Activated T-helper 1 cell treated with Interleukin-2 at 50 U/mL for 16 hours (primary cell): Measurements from ENCODE around the gene POU5F2.

Experiments
- DNase-seq: peaks from one replicate; pipeline ENCODE4 v3.0.0-alpha.2; 2020; ENCODE audit warnings: low read depth

The POU5F2 gene, protein sequence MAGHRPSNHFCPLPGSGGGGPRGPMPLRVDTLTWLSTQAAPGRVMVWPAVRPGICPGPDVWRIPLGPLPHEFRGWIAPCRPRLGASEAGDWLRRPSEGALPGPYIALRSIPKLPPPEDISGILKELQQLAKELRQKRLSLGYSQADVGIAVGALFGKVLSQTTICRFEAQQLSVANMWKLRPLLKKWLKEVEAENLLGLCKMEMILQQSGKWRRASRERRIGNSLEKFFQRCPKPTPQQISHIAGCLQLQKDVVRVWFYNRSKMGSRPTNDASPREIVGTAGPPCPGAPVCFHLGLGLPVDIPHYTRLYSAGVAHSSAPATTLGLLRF

DNA sequence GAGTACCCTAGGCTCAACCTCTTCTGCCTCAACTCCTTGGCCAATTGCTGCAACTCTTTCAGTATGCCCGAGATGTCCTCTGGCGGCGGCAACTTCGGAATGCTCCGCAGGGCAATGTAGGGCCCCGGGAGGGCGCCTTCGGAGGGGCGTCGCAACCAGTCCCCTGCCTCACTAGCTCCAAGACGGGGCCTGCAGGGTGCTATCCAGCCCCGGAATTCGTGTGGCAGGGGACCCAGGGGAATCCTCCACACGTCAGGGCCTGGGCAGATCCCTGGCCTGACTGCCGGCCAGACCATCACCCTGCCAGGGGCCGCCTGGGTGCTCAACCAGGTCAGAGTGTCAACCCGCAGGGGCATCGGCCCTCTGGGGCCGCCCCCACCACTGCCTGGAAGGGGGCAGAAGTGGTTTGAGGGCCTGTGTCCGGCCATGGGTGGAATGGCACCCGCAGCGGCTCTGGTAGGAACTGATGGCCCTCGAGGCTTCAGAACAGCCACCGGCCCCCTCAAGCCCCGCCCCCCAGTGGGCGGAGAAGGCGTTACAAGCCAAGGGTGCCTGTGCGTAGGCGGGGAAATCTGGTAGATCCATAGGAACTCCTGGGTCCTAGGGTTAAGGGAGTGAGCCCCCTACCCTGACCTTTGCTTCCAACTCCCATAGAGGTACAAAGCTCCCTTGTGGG lies at the start of gene POU5F2:
POU5F2 (minus strand) TSS at position 465 of the 676 bp plus-strand sequence; CDS start at position 428, 37 bp downstream.
- DNase-seq, result no peak

- DNase-seq, result no peak
Observed at GRCh38 chr5:93790401-93790800, 49.0 kb upstream of the POU5F2 start.

- DNase-seq, result no peak
Observed at GRCh38 chr5:93789173-93790067, 48.0 kb upstream of the POU5F2 start.

DNA sequence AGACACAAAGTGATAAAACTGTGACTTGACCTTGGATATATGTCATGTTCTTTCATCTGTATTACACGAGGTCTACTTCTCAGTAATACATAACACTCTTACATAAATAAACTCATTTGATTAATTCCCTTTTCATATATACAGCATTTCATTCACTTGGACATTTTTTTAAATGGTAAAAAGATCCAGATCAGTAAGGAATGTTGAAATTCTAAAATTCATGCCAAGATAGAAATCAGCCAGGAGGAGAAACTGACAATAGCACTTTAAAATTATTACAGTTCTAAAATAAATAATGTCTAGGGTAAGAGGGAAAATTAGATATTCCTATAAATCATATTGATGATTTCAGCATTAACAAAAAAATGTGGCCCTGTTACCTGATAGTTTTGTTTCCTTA lies 46.2 kb upstream of the POU5F2 start:
- no peak for DNase-seq

- no peak for DNase-seq
Observed at GRCh38 chr5:93785475-93785874, 44.1 kb upstream of the POU5F2 start.

DNA sequence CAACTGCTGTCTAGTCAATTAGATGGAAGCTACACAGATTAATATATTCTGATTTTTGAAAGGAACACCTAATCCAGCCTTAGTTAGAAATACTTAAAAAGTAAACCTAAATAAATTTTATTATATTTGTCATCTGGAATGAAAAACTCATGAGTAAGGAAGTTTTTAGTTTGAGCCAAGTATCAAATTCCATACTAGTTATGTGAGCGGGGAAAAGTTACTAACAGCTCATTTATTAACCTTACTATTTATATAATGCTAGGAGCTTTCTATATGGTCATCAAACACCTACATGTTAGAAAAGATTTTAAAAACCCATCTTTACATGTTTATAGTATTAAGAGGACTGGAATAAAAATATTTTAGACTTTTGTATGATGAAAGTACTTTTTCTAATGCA lies 41.6 kb upstream of the POU5F2 start:
- no peak for DNase-seq

GRCh38 chr5:93777620-93778019 lies 36.2 kb upstream of the POU5F2 start:
- no peak for DNase-seq

GRCh38 chr5:93756372-93756771 lies 15.0 kb upstream of the POU5F2 start:
- DNase-seq, result no peak

DNA sequence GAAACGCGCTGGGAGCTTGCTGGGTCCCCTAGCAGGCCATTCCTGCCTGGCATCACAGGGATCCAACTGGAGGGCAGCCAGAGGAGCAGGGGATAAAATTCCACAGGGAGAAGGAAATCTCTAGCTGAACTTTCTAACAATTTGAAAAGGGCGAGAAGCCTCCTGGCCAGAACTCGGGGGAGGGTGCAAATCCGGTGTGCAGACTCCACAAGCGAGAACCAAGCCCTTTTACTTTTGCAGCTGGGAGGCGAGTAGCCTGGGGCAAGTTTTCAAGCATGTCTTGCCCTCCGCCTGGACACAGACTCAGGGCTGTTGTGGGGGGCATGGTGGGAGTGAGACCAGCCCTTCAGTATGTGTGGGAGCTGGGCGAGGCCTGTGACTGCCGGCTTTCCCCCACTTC lies 14.3 kb upstream of the POU5F2 start:
- no peak for DNase-seq

- DNase-seq, result no peak
Observed at GRCh38 chr5:93748875-93749397, 7.5 kb upstream of the POU5F2 start.

GRCh38 chr5:93746406-93747056 lies 5.1 kb upstream of the POU5F2 start:
- no peak for DNase-seq

DNA sequence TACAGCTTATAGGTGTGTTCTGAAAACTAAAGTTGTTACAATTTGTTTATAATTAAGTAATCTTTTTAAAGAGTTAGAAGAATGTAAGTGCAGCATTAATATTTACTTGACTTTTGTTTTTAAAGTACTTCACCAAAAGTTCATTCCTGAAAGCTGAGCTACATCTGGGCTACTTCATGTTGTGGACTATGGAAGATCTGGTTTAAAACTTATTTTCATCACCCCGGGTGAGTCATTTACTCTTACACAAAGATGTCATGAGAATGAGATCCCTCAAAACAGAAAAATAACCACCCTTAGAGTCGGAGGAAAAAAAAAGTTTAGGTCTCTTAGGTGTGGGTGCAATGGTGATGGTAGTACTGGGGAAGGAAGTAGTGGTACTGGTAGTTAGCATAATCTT lies 5.1 kb downstream of the POU5F2 start:
- no peak for DNase-seq

- DNase-seq, result no peak
Observed at GRCh38 chr5:93735378-93735777, 6.0 kb downstream of the POU5F2 start.

DNA sequence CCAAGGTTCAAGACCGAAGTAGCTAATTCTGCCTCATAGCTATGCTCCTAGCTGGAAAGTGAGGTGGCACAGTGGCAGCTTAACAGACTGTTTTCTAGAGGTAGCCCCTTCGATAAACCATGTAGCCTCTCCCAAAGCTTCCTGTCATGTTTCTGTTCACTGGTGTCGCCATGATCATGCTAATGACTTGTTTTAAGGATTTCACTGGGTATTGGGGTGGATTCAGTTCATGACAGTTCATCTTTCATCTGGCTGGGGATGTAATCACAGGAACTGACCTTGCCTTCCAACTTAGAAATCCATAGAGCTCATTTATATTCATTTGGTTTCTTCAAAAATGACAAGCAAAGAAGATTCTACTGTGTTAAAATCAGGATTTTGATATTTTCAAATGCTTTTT lies 9.4 kb downstream of the POU5F2 start:
- no peak for DNase-seq

DNA sequence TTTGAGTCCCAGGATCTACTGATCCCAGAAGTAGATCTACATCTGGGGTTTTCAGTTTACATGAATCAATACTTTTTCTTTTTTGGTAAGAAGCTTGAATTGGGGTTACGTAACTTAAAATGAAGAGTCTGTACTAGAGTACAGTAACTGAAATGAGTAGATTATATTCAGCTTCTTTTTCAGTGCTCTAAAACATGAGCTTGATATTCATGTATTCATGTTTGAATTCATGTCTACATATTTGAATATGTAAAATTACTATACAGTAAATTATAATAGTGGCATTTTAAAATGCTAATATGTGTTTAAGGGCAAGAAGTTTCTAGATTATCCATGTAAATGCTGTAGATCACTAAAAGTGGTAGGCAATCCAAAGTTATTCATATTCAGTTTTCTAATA lies 14.8 kb downstream of the POU5F2 start:
- DNase-seq, result no peak

- no peak for DNase-seq
Observed at GRCh38 chr5:93724791-93725190, 16.6 kb downstream of the POU5F2 start.

- no peak for DNase-seq
Observed at GRCh38 chr5:93723681-93724080, 17.7 kb downstream of the POU5F2 start.

GRCh38 chr5:93723005-93723404 lies 18.4 kb downstream of the POU5F2 start:
- DNase-seq, result no peak

GRCh38 chr5:93722588-93722987 lies 18.8 kb downstream of the POU5F2 start:
- no peak for DNase-seq

- DNase-seq, result no peak
Observed at GRCh38 chr5:93721511-93721910, 19.9 kb downstream of the POU5F2 start.

DNA sequence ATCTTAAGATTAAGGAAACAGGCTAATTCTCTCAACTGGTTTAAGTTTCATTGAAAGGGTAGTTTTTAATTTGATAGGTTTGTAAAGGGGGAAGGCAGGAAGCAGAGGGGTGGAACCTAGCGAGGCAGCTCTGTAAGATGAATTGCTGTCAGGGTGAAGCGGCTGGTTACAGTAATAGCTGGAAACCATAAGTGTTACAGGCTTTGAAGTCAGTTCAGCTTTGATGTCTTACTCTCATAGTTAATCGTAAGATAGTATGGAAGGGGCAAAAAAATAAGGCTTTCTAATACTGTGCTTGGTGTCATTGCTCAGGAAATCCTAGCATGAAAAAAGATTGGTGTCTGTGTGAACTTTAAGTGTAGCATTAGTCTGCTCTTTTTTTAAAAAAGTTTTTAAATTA lies 20.3 kb downstream of the POU5F2 start:
- DNase-seq, result no peak

DNA sequence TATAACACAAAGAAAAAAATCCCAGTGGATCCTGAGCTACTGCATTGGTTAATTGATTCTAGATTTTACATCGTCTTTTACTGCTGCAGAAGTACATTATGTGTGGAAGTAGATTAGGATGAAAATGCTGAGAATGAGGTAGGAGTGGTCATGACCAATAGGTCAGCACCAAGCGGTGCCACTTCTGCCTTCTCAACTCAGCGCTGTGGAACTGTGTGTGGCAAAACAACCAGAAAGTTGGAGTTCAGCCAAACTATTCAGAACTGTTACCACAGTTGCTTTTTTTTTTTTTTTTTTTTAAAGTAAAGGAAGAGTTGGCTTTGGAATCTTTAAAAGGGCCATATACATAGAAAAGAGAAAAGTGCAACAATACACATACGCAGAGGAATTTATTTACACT lies 24.2 kb downstream of the POU5F2 start:
- no peak for DNase-seq
